Activated CD8-positive, alpha-beta memory T cell treated with anti-CD3 and anti-CD28 coated beads, Interleukin-2, amount 50 U/mL, for 24 hours (primary cell): Measurements from ENCODE around the gene ITSN1.
"Not testable (repeated sequence)": the region's sequence is repeated elsewhere in the genome, so short reads cannot be mapped to it uniquely, and the experiment has no call there.

ENCODE experiments used
- DNase-seq: peaks from one replicate; pipeline ENCODE4 v3.0.0-alpha.2; 2020; ENCODE audit errors: extremely low read depth

ITSN1 gene

GRCh38 chr21:33770542-33770941, 128.2 kb downstream of the ITSN1 start:
- DNase-seq = no peak

GRCh38 chr21:33771976-33772375, 129.7 kb downstream of the ITSN1 start:
- no peak for DNase-seq

- no peak for DNase-seq
These were observed 132.2 kb downstream of the ITSN1 start for GRCh38 chr21:33774551-33774950.

- DNase-seq = no peak
These were observed 133.0 kb downstream of the ITSN1 start for GRCh38 chr21:33775100-33775828.

GRCh38 chr21:33780631-33781030, 138.3 kb downstream of the ITSN1 start:
- DNase-seq = no peak

GRCh38 chr21:33781121-33781520, 138.8 kb downstream of the ITSN1 start:
- DNase-seq = no peak

GRCh38 chr21:33783187-33783979, 141.1 kb downstream of the ITSN1 start:
- DNase-seq = no peak

- no peak for DNase-seq
These were observed 145.1 kb downstream of the ITSN1 start for GRCh38 chr21:33787431-33787830.

GRCh38 chr21:33788438-33788837, 146.1 kb downstream of the ITSN1 start:
- not testable (repeated sequence) for DNase-seq

GRCh38 chr21:33789697-33790096, 147.4 kb downstream of the ITSN1 start:
- no peak for DNase-seq

GRCh38 chr21:33791073-33791472, 148.8 kb downstream of the ITSN1 start:
- no peak for DNase-seq

- no peak for DNase-seq
These were observed 152.3 kb downstream of the ITSN1 start for GRCh38 chr21:33794596-33794995.

- no peak for DNase-seq
These were observed 155.3 kb downstream of the ITSN1 start for GRCh38 chr21:33797565-33797964.

GRCh38 chr21:33799378-33800090, 157.2 kb downstream of the ITSN1 start:
- no peak for DNase-seq

- no peak for DNase-seq
These were observed 158.6 kb downstream of the ITSN1 start for GRCh38 chr21:33800753-33801423.

GRCh38 chr21:33801424-33802405, 159.4 kb downstream of the ITSN1 start:
- no peak for DNase-seq

GRCh38 chr21:33802481-33802880, 160.2 kb downstream of the ITSN1 start:
- DNase-seq = no peak

GRCh38 chr21:33808715-33809367, 166.5 kb downstream of the ITSN1 start:
- no peak for DNase-seq

- DNase-seq = no peak
These were observed 168.5 kb downstream of the ITSN1 start for GRCh38 chr21:33810766-33811165.
